Measurements from ENCODE around the gene ANXA9.

- TF ChIP-seq CTCF (IDR thresholded peaks at IDR 0.05), result no peak
- no peak for TF ChIP-seq POLR2AphosphoS5 (IDR thresholded peaks at IDR 0.05)
- TF ChIP-seq POLR2A (IDR thresholded peaks at IDR 0.05), result no peak
Measured at GRCh38 chr1:150960646-150961045, 21.4 kb upstream of the ANXA9 start.

Data from suprapubic skin (tissue), 4 donors.